H4 (cell line): ENCODE data around the gene RUBCN. TPM values are rescaled to one million over a fixed set of nuclear protein-coding genes. Genes with fewer than 3 reads are reported as not detected.
"Not testable (repeated sequence)": the region's sequence is repeated elsewhere in the genome, so short reads cannot be mapped to it uniquely, and the experiment has no call there.

ENCODE experiments used
- DNase-seq: peaks from one replicate; pipeline ENCODE4 v3.0.0-alpha.2; 2015; ENCODE audit warnings: low spot score
- total RNA-seq: library from RNA; depleted of rRNA; stranded (reverse); fragments of >200 nt; shearing (Covaris generic); gene quantifications from 2 replicates; pipeline ENCODE4 v1.2.3, GENCODE V29; 2014

Gene RUBCN
- total RNA-seq, 1 experiment from 2014 or later = 7.5 TPM

- not testable (repeated sequence) for DNase-seq
These were observed 78.0 kb downstream of the RUBCN start for GRCh38 chr3:197658706-197659105.

DNA sequence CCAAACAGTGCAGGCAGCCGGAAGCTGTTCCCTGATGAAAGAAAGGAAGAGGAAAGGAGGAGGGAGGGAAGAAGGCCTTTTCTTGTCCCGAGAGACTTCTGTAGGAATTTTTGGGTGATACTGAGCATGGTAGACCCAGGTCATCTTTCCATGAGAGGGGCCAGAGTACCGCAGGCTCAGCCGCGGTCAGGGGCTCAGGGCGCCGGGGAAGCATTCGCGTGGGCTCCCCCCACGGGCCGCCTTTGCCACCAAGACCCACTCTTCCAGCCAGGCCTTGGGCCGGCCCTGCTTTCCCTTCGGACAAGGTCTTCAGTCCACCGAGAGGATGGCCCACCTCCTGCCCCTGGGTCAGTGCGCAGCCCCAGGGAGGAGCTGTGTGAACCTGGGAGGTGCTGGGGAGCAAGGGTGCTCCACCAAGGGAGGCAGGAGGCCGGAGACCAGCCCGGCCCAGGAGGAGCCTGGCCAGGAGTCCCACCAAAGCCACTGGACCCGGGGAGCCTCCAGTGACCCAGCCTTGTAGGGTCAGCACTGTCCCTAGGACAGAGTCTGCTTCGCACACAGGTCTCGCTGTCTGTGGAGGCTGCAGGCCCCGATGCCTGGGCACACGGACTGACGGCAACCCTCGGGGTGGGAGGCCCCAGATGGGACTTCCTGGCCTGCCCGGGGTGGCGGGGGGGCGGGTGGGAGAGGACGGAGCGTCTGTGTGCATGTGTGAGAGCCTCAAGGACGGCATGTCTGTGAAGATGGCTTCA is 79.0 kb downstream of the RUBCN start:
- DNase-seq = not testable (repeated sequence)

GRCh38 chr3:197656960-197657359 is 79.7 kb downstream of the RUBCN start:
- not testable (repeated sequence) for DNase-seq

DNA sequence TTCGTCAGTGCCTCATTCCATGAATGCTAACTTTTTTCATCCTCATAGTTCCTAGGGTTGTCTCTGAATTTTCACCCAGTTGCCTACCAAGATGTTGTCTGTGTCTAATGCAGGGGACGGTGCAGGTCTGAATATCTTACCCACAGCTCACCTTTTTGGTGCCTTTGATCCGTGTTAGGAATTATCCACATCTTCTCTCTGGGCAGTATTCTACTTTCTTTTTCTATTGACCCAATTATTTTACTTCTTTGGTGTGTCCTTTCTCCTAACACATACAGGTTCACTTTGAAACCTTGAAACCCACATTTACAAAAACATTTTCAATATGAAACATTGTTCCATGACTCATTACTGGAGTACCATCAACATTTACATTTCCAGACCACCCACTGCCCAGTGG is 80.6 kb downstream of the RUBCN start:
- DNase-seq = not testable (repeated sequence)

DNA sequence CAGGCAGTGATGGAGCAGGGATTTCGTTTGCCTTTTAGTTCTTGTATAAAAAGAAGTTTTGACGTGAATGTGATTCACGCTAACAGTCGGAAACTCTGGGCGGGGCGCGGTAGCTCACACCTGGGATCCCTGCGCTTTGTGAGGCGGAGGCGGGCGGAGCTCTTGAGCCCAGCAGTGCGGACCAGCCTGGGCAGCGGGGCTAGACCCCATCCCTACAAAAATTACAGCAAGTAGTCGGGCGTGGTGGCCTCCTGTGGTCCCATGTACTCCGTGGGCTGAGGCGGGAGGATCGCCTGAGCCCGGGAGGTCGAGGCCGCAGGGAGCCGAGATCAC is 81.7 kb downstream of the RUBCN start:
- DNase-seq = not testable (repeated sequence)

GRCh38 chr3:197654090-197654997 is 82.4 kb downstream of the RUBCN start:
- not testable (repeated sequence) for DNase-seq

DNA sequence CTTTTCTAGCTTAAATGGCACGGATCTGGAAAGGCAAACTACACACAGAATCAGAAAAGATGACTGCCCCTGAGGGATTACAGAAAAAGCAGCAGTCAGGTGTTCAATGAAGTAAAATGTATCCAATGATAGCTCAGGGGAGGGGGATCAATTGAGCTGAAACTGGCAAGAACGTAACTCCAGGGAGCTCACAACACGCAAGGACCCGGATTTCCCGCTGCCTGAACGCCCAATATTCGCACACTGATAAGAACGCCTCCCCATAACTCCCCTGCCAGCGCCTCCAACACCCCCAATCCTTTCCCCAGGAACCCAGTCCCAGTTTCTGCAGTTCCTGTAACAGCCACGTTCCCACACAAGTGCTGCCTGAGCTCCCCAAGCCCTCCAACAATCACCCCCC is 83.8 kb downstream of the RUBCN start:
- DNase-seq = not testable (repeated sequence)

DNA sequence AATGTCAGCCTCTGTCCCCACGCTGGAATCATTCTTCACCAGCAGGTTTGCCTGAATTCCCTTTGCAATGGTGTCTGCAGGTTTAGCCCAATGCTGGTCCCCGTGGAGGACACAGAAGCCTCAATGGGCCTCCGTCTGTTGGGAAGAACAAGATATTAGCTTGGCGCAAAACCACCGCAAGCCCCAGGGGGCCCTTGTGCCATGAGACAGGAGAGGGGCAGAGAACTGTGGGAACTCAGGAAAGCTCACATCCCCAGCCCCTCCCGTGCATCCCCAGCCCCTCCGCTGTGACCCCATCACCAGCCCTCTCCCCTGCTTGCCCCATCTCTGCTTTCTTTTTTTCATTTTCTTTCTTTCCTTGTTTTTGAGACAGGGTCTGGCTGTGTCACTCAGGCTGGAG is 89.1 kb downstream of the RUBCN start:
- DNase-seq = not testable (repeated sequence)

DNA sequence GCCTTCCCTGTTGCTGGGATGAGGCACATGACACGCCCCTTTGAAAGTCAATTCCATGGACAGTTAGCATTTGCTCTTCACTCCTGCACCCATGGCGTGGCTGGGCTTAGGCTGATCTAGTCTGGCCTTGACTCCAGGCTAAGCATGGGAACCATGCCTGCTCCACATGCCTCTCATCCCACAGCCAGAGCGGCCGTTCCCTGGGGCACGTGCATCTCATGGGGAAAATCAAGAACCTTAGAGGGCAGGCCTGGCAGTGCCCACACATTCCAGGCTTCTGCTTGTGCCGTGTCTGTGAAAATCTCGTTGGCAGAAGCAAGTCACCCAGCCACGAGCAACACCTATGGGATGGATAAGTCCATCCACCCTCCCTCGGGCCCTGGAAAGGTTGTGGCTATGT is 89.5 kb downstream of the RUBCN start:
- not testable (repeated sequence) for DNase-seq

DNA sequence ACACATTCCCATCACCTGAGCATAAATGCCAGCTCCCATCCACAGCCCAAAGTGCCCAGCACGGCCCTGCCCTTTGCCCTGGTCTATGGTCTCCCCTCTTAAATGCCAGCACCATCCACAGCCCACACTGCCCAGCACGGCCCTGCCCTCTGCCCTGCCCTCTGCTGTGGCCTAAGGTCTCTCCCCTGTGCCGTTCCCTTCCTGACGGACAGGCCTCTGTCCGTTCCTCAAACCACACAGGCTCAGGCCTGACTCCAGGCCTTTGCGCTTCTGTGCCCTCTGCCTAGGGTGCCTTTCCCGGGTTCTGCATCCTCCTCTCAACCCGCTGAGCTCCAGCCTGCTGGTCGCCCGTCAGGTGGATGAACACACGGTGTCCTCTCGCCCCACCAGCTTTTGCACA is 90.4 kb downstream of the RUBCN start:
- DNase-seq = not testable (repeated sequence)

- DNase-seq = not testable (repeated sequence)
These were observed 99.1 kb downstream of the RUBCN start for GRCh38 chr3:197637556-197637955.

DNA sequence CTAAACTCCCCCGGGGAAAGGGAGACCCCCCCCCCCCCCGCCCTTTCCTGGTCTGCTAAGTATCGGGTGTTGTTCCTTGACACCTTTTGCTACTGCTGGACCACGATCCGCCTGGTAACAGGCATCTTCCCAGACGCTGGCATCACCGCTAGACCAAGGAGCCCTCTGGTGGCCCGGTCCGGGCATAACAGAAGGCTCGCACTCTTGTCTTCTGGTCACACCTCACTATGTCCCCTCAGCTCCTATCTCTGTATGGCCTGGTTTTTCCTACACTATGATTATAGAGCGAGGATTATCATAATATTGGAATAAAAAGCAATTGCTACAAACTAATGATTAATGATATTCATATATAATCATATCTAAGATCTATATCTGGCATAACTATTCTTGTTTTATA is 104.7 kb downstream of the RUBCN start:
- DNase-seq = not testable (repeated sequence)

- DNase-seq = not testable (repeated sequence)
These were observed 105.9 kb downstream of the RUBCN start for GRCh38 chr3:197630766-197631165.

DNA sequence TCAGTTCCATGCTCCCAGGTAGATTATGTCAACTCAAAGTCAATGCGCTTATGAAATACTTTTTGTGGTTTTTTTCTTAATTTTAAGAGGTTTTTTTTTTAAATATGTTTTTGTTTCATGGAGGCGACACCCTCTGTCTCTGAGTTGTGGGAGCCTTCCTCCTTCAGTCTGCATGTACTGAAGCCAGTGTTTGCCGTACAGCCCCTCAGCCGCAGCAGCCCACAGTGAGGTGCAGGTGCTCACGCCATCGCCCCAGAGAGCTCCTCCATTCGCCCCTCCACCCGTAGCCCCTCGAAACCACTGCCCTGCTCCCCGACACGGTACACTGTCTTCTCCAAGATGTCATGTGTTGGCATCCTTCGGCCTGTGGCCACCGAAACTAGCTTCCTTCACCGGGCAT is 107.4 kb downstream of the RUBCN start:
- DNase-seq = not testable (repeated sequence)

GRCh38 chr3:197627772-197628523 is 108.8 kb downstream of the RUBCN start:
- DNase-seq = peak; percentile 66

GRCh38 chr3:197627158-197627771 is 109.4 kb downstream of the RUBCN start:
- DNase-seq = not testable (repeated sequence)

DNA sequence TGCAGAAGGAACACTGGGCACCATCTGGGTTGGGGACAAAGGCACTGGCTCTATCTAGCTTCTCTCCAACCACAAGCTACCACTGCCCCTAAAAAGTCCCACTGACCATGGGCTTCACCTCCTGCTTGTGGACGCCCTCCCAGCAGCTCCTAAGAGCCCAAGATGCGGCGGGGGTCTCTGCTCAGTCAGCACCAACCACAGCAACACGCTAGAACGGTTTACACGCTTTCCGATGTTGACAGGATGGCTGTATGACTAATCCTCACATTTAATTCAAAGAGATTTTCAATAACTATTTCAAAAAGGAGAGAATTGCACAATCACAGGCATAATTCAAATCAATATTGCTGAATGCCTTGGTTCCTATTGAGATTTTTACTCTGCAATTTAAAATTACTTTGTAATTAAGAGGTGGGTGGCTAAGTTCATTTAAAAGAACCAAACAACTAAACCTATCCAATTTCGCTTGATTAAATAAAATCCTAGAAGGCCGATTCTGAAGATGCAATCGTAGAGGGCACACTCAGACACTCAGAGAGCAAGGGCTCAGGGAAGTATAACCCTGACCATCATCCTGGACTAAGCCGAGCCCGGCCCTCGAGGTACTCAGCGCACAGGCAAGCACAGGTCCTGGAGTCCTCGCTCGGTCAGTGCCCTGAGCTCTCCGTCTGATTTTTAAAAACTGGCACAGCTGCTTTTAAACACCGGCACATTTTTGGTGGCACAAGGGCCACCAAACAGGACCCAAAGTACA is 110.1 kb downstream of the RUBCN start:
- DNase-seq = not testable (repeated sequence)

DNA sequence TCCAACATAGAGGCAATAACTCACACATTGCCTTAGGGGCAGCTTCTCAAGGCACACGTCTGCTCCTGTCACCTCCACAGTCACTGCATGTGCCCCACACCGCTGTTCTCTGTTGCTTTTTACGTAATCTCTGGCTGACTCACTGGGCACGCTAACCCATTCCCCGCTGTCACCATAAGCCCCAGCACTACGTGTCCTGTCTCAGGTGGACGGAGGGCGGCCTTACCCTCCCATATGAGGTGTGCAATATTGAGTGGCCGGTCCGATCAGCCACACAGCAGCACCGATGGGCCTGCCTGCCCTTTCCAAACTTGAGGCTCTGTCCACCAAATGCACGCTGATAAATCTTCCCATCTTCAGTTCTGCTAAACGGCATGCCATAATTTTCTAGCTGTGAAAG is 115.2 kb downstream of the RUBCN start:
- not testable (repeated sequence) for DNase-seq
